Islet of Langerhans (tissue), 1 donor: Measurements from ENCODE around the gene ACSL6.

Experiments
- FAIRE-seq: peaks from one replicate; lab custom pipeline; 2011; peaks lifted over from hg19 to GRCh38; lab: Jason Lieb, UNC

Gene ACSL6

DNA sequence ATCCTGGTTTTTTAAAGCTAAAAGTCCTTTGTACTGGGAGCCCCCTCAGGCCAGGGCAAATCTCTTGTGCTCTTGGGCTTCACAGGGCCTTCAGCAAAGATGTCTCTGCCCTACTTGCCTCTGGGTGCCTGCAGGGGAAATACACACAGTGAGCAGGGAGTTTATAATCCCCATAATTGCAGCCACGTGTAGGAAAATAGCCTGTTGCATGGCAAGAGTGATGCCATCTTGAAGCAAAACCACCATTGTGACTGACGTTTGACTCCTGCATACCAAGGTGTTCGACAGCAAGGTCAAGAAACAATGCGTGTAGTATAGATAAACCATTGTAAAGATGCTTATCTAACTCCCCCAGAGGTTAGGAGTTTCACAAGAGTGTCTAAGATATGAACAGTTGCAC is 37.6 kb upstream of the ACSL6 start:
- no peak for FAIRE-seq

DNA sequence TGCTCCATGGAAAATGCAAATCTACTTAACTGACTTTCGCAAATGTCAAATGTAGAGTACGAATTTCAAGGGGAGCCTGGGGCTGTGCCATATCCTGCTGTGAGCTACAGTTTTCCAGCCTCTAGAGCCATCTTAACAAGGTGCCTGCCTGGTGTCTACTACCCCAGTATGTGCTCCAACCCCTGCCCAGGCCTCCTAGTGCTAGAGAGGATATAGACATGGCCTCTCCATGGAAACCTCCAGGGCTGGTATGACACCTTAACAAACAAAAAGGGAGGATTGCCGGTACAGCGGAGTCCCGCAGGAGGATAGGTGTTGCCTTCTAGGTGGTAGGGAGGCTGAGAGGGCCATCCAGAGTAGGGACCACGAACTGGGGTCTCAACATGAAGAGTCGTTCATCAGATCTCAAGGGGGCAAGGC is 35.4 kb upstream of the ACSL6 start:
- FAIRE-seq, result no peak

- no peak for FAIRE-seq
These were observed 32.7 kb upstream of the ACSL6 start for GRCh38 chr5:132044207-132044606.

DNA sequence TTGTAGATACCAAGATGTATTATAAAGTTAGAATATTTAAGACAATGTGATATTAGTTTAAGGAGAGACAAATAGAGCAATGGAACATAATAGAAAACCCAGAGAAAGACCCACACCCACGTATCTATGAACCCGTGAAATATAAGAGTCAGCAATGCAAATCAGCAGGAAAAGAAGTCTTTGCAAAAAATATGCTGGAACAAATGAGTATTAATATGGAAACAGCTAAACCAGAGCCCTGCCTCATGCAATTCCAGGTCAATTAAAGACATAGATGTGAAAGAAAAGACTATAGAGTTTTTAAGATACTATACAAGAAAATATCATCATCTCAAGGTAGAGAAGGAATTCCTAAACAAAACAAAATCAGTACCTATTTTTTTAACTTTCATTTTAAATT is 25.9 kb upstream of the ACSL6 start:
- FAIRE-seq, result no peak

DNA sequence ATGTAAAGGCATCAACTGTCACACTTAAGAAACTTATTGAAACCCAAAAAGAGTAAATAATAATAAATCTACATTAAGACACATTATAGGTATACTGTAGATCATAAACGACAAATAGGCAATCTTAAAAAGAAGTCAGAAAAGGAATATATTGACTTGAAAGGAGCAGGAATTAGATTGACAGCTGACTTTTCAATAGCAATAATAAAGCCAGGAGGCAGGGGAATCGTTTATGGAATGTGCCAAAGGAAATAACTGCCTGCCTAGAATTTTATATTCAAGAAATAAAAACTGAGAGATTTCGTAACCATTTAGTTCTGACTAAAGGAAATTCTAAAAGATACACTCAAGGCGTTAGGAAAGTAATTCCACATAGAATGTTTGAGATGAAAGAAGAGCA is 21.7 kb upstream of the ACSL6 start:
- FAIRE-seq, result no peak

DNA sequence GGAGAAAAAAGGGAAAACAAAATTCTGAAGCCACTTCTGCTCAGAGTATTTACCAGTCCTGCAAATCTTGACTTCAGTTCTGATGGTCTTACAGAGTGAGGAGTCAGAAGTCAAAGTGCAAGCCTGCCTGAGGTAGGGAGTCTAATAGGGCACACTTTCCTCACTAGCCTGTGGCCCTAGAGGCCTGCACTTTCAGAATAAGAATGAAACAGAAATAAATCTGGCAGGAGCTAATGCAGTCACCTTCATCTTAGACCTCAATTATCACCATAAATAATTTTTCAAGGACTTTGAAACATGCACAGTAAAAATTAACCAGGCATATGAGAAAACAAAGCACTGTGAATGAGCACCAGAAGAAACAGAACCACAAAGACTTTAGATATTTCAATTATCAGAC is 20.7 kb upstream of the ACSL6 start:
- FAIRE-seq, result no peak

- no peak for FAIRE-seq
These were observed 19.2 kb upstream of the ACSL6 start for GRCh38 chr5:132030610-132031009.

GRCh38 chr5:132029609-132030330 is 18.3 kb upstream of the ACSL6 start:
- FAIRE-seq, result no peak

- FAIRE-seq, result no peak
These were observed 15.6 kb upstream of the ACSL6 start for GRCh38 chr5:132027027-132027426.

GRCh38 chr5:132026516-132027008 is 15.1 kb upstream of the ACSL6 start:
- FAIRE-seq, result no peak

GRCh38 chr5:132025403-132025971 is 14.0 kb upstream of the ACSL6 start:
- no peak for FAIRE-seq

DNA sequence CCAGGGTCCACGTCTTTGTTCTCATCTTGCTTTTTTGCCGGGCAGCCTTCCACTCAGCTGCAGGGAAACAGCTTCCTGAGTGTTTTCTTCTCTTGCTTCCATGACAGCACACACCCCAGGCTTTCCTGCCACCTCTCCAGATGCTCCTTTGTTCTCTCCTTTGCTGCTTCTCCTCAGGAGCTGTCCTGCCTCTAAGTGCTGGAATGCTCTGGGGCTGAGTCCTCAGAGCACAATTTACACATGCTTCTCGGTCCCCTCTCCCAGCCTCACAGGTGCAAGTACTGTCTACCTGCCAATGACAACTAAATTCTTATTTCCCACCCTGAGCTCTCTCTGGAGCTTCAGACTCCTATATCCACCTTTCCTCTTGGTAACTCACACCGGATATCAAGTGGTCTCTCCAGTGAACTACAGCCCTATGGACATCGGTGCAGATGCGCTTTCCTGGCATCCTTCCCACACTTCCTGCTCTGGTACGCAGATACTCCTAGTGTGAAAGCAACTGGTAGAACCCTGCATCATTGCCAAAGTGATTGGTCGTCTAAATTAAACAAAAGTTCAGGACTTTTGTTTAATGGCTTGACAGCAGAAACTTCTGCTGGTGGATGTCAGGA is 13.4 kb upstream of the ACSL6 start:
- no peak for FAIRE-seq

- no peak for FAIRE-seq
These were observed 12.6 kb upstream of the ACSL6 start for GRCh38 chr5:132024117-132024435.

- FAIRE-seq, result no peak
These were observed 12.0 kb upstream of the ACSL6 start for GRCh38 chr5:132023258-132024116.

DNA sequence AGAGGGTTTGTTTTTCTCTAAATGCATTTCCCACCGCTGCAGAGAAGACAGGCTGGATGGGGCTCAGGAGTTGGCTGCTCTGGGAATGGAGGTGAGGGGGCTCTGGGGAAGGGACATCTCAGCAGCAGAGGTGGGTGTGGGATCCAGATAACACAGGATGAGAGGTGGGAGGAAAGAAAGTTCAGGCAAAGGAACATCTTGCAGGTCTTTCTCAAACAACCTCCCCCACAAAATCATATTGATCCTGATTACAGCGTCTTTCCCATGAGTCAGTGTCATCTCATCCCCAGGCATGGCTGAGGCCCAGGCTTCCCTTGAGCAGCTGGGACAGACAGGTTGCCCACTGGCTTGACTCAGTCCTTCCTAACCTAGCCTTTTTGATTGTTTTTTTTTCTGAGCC is 11.3 kb upstream of the ACSL6 start:
- no peak for FAIRE-seq

DNA sequence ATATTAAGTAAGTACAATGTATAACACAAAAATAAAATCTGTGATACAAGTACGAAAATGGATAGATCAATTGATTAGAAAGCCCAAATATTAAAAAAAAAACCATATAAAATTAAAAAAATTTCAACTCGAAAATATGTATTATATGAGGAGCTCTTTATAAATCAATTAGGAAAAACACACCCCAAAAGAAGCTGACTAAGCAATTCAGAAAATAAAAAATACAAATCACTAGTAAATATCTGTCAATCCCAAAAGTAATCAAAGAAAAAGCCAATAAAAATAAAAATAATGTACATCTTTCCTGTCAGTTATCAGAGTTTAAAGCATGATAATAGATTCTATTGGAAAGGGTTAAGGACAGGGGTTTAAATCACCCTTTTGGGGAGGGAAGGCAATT is 10.2 kb upstream of the ACSL6 start:
- no peak for FAIRE-seq

- no peak for FAIRE-seq
These were observed 9.3 kb upstream of the ACSL6 start for GRCh38 chr5:132020568-132021339.

DNA sequence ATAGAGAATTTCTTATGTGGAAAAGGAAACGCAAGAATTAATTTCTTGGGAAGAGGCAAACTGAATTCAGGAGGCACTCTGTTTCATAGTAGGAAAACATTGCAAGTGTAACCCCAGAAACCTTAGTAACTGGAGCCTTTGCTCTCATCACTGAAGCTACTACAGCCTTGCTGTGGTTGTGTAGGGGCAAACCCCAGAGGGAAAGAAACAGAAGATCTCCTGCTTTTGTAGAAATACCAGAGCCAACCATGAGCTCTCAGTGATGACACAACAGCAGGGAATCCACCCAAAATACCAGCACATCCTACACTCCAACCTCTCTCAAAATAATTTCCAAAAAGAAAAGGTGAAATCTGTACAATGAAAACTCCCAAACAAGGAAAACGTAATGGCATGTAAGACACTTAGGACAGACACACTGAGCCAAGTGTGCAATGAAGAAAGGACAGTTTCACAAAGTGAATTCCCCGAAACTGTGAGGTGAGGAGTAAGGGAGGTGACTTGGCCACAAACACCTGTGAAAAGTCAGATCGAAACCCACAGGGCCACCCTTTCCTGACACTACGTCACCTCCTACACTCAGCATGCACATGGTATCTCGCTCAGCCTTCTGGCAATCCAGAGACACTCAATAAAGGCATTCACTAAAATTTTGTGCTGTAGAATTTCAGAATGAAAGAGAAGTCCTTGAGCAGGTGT is 8.5 kb upstream of the ACSL6 start:
- no peak for FAIRE-seq

DNA sequence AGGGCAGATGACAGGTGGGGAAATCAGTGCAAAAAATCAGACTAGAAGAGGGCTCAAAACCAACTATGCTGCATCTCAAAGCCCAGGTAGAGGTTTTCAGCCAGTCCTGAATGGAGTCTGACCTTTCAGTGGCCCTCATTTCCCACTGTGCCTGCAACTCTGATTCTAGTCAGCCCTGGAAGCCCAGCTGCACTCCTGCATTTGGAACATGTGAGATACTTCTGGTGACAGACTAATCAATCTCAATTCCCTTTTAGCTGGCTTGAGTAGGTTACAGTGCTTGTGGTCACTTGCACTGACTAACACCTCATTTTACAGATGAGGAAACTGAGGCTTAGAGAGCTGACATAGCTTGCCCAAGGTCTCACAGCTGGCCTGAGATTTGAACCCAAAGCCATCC is 7.9 kb upstream of the ACSL6 start:
- no peak for FAIRE-seq

- no peak for FAIRE-seq
These were observed 6.5 kb upstream of the ACSL6 start for GRCh38 chr5:132017738-132018625.

GRCh38 chr5:132017316-132017715 is 5.9 kb upstream of the ACSL6 start:
- no peak for FAIRE-seq
